IMR-90 (cell line): ENCODE measurements around the gene FBXO4. TPM values are rescaled to one million over a fixed set of nuclear protein-coding genes. Genes with fewer than 3 reads are reported as not detected.

ENCODE experiments used
- ATAC-seq: fragments of 200-7000 bp; cut with Tn5 transposase; 2 replicates; pipeline ENCODE4 v1.9.1; 2020; ENCODE audit warnings: low read depth, mild to moderate bottlenecking, moderate library complexity
- BruUV-seq: library from RNA; stranded (reverse); fragments of 400-500 nt; replicated peaks from 2 replicates; lab custom pipeline; 2021; lab: Mats Ljungman, UMichigan
- CTCF ChIA-PET: fragments of 300-600 bp; formaldehyde crosslinking; extraction: SDS; loops from one replicate; lab custom pipeline; 2021; ENCODE audit warnings: antibody characterized with exemption; lab: Yijun Ruan, JAX
- POLR2A ChIA-PET: fragments of 300-600 bp; sonication (Branson Sonifier 250); formaldehyde crosslinking; loops from one replicate; lab custom pipeline; 2022; ENCODE audit warnings: antibody characterized with exemption; ENCODE audit not compliant: unreplicated experiment; lab: Charles Lee
- DNase-seq: peaks from one replicate; pipeline ENCODE4 v3.0.0; 2013
- H2AFZ ChIP-seq: replicated peaks from 2 replicates; pipeline ENCODE3; 2013; ENCODE audit warnings: low read length, mild to moderate bottlenecking; ENCODE audit not compliant: poor library complexity
- H2AK5ac ChIP-seq: 2 replicates; pipeline ENCODE4 v1.6.1; 2013; ENCODE audit warnings: low read depth, low read length, inconsistent platforms
- H2AK9ac ChIP-seq: replicated peaks from 2 replicates; pipeline ENCODE3; 2013; ENCODE audit warnings: mild to moderate bottlenecking, low read depth, low read length, moderate library complexity; ENCODE audit not compliant: poor library complexity
- H2BK120ac ChIP-seq: 2 replicates; pipeline ENCODE4 v1.6.1; 2013; ENCODE audit warnings: low read depth, low read length, inconsistent platforms
- H2BK15ac ChIP-seq: 3 replicates; pipeline ENCODE4 v1.6.1; 2013; ENCODE audit warnings: low read depth, low read length, inconsistent platforms
- H2BK20ac ChIP-seq: 2 replicates; pipeline ENCODE4 v1.6.1; 2013; ENCODE audit warnings: low read depth, mild to moderate bottlenecking, inconsistent platforms, low read length, moderate library complexity
- H2BK5ac ChIP-seq: 2 replicates; pipeline ENCODE4 v1.6.1; 2013; ENCODE audit warnings: mild to moderate bottlenecking, low read depth, low read length, inconsistent platforms; ENCODE audit not compliant: poor library complexity, severe bottlenecking
- H3K14ac ChIP-seq: replicated peaks from 2 replicates; pipeline ENCODE4 v1.6.1; 2013; ENCODE audit warnings: low read depth, low read length, inconsistent platforms
- H3K18ac ChIP-seq: 2 replicates; pipeline ENCODE4 v1.6.1; 2013; ENCODE audit warnings: low read depth, low read length, control low read depth
- H3K23ac ChIP-seq: 2 replicates; pipeline ENCODE4 v1.6.1; 2013; ENCODE audit warnings: low read depth, low read length, inconsistent platforms
- H3K27ac ChIP-seq: 2 replicates; pipeline ENCODE4 v1.5.1; 2013; ENCODE audit warnings: mild to moderate bottlenecking, control low read depth, low read length; ENCODE audit not compliant: insufficient read depth
- H3K27me3 ChIP-seq: 2 replicates; pipeline ENCODE4 v1.6.1; 2013; ENCODE audit warnings: low read length; ENCODE audit not compliant: control insufficient read depth, insufficient read depth
- H3K36me3 ChIP-seq: 2 replicates; pipeline ENCODE4 v1.6.1; 2013; ENCODE audit warnings: low read length, mixed read lengths; ENCODE audit not compliant: control insufficient read depth, insufficient read depth
- H3K4ac ChIP-seq: 2 replicates; pipeline ENCODE4 v1.6.1; 2013; ENCODE audit warnings: low read depth, low read length, inconsistent platforms
- H3K4me1 ChIP-seq: 2 replicates; pipeline ENCODE4 v1.6.1; 2013; ENCODE audit warnings: low read length, mixed read lengths; ENCODE audit not compliant: control insufficient read depth, insufficient read depth
- H3K4me2 ChIP-seq: 2 replicates; pipeline ENCODE4 v1.6.1; 2013; ENCODE audit warnings: low read depth, mild to moderate bottlenecking, control low read depth, low read length, moderate library complexity
- H3K4me3 ChIP-seq: 2 replicates; pipeline ENCODE4 v1.5.1; 2013; ENCODE audit warnings: low read depth, mild to moderate bottlenecking, control low read depth, low read length, moderate library complexity; ENCODE audit not compliant: insufficient read depth
- H3K56ac ChIP-seq: 2 replicates; pipeline ENCODE4 v1.6.1; 2013; ENCODE audit warnings: low read length, inconsistent platforms; ENCODE audit not compliant: insufficient read depth; ENCODE audit errors: extremely low read depth
- H3K79me1 ChIP-seq, 2 experiments: 2 replicates each; pipeline ENCODE4 v1.6.1; 2013; ENCODE audit warnings: low read length in 2 of 2, inconsistent platforms in 1 of 2, low read depth in 1 of 2
- H3K9ac ChIP-seq: 2 replicates; pipeline ENCODE4 v1.6.1; 2013; ENCODE audit warnings: low read depth, low read length, control low read depth
- H3K9me1 ChIP-seq: 2 replicates; pipeline ENCODE4 v1.6.1; 2013; ENCODE audit warnings: low read length, inconsistent platforms; ENCODE audit not compliant: insufficient read depth
- H3K9me3 ChIP-seq: 2 replicates; pipeline ENCODE4 v1.6.1; 2013; ENCODE audit warnings: low read length; ENCODE audit not compliant: control insufficient read depth, insufficient read depth
- H4K20me1 ChIP-seq: 2 replicates; pipeline ENCODE4 v1.6.1; 2013; ENCODE audit warnings: low read length, inconsistent platforms; ENCODE audit not compliant: insufficient read depth
- H4K5ac ChIP-seq: 2 replicates; pipeline ENCODE4 v1.6.1; 2013; ENCODE audit warnings: mild to moderate bottlenecking, low read depth, low read length, control low read depth
- H4K8ac ChIP-seq, 2 experiments: 2 replicates each; pipeline ENCODE4 v1.6.1; 2013; ENCODE audit warnings: low read depth in 2 of 2, low read length in 2 of 2, control low read depth in 1 of 2, inconsistent platforms in 1 of 2
- H4K91ac ChIP-seq: 2 replicates; pipeline ENCODE4 v1.6.1; 2013; ENCODE audit warnings: low read depth, low read length, inconsistent platforms; ENCODE audit not compliant: insufficient read depth
- FOS ChIP-seq: fragments of 150-350 bp; IDR thresholded peaks from 2 replicates; pipeline ENCODE4 v1.6.1; 2016; ENCODE audit warnings: low read depth, low read length
- POLR2A ChIP-seq: IDR thresholded peaks from 2 replicates; pipeline ENCODE4 v1.6.1; 2012; ENCODE audit warnings: mild to moderate bottlenecking, low read depth, low read length
- WGBS, 2 experiments: methylation state at CpG; one replicate each; pipeline versions ENCODE4 v1.1.5 to v1.1.7; 2013; ENCODE audit warnings: missing lambda C conversion rate in 2 of 2; ENCODE audit not compliant: insufficient read length in 1 of 2; ENCODE audit errors: extremely low coverage in 2 of 2; 5-methylcytosine and 5-hydroxymethylcytosine counted together
- dilution Hi-C: fragments of 300-500 bp; cut with HindIII; formaldehyde crosslinking; loops from one replicate; pipeline ENCODE4 v1.14.3; 2018; ENCODE audit warnings: low sequenced_read_pairs; ENCODE audit not compliant: unreplicated experiment
- in situ Hi-C: fragments of 300-500 bp; cut with MboI; formaldehyde crosslinking; loops from 3 replicates; pipeline ENCODE4 v1.14.3; 2019; ENCODE audit warnings: low sequenced_read_pairs, inconsistent platforms, mixed read lengths
- intact Hi-C: fragments of 100-400 bp; cut with micrococcal nuclease; formaldehyde crosslinking; loops from 2 replicates; pipeline ENCODE4 v1.10.0; 2022
- polyA plus RNA-seq, 3 experiments: library from polyadenylated mRNA; depleted of rRNA; stranded (reverse); fragments of >200 nt; gene quantifications; 2 replicates each; pipeline ENCODE4 v1.2.3, GENCODE V29; 2012; ENCODE audit warnings: low replicate concordance in 1 of 3
- total RNA-seq: library from RNA; depleted of rRNA; stranded (reverse); fragments of >200 nt; gene quantifications from 2 replicates; pipeline ENCODE4 v1.2.3, GENCODE V29; 2012
- TF ChIP-seq, protein P1 (sequence below): conservative IDR thresholded peaks from 2 replicates; pipeline ENCODE4 v1.5.1; 2012; ENCODE audit warnings: mild to moderate bottlenecking, low read depth, low read length, improper control_type of control experiment

Gene FBXO4
- total and polyA plus RNA-seq, 2 of the 4 experiments (the other 2 are of a cell fraction) = 3.5 to 4.1 TPM

DNA sequence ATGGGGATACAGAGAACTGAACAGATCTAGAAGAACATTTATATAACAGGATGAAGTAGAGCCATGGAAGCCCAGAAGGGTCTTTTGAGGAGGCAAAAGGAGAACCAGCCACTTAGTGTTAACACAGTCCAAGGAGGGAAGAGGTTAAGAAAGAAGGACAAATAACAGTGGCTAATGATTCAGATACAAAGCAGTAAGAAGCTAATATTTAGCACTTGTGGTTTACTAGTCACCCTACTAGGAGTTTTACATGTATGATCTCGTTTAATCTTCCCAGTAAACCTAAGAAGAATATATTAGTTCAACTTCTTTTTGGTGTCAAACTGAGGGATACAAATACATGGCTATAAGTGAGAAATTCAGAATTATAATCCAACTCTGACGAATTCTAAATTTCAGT lies 7.7 kb downstream of the FBXO4 start:
- intact Hi-C loops = no loop called here
- ChIA-PET POLR2A (no interaction called here), CTCF (no interaction called here)
- H3K56ac ChIP-seq = no peak overlapping the region
- DNase-seq = no peak
- no peak overlapping the region for H2AK9ac ChIP-seq
- H2BK120ac ChIP-seq = no peak overlapping the region
- no peak for TF ChIP-seq FOS
- TF ChIP-seq, protein P1, sequence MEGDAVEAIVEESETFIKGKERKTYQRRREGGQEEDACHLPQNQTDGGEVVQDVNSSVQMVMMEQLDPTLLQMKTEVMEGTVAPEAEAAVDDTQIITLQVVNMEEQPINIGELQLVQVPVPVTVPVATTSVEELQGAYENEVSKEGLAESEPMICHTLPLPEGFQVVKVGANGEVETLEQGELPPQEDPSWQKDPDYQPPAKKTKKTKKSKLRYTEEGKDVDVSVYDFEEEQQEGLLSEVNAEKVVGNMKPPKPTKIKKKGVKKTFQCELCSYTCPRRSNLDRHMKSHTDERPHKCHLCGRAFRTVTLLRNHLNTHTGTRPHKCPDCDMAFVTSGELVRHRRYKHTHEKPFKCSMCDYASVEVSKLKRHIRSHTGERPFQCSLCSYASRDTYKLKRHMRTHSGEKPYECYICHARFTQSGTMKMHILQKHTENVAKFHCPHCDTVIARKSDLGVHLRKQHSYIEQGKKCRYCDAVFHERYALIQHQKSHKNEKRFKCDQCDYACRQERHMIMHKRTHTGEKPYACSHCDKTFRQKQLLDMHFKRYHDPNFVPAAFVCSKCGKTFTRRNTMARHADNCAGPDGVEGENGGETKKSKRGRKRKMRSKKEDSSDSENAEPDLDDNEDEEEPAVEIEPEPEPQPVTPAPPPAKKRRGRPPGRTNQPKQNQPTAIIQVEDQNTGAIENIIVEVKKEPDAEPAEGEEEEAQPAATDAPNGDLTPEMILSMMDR = no peak
- no peak for TF ChIP-seq POLR2A
- BruUV-seq = no TSS peak
- 0 out of 2 replicates have a peak, but pooled peaks cover 5% of the 10 kb centered on the region for H3K36me3 ChIP-seq
- H3K4me1 ChIP-seq = no peaks in the 10 kb centered on the region
- no peak for ATAC-seq
- H3K9me3 ChIP-seq = no peaks in the 10 kb centered on the region
- no peak overlapping the region for H4K8ac ChIP-seq
- no peak overlapping the region for H2AFZ ChIP-seq
- H2BK15ac ChIP-seq = no peak overlapping the region
- H3K9me1 ChIP-seq = no peaks in the 10 kb centered on the region
- no peaks in the 10 kb centered on the region for H3K79me1 ChIP-seq
- no peak overlapping the region for H2AK5ac ChIP-seq
- no peaks in the 10 kb centered on the region for H4K20me1 ChIP-seq
- H3K9ac ChIP-seq = no peak overlapping the region
- H3K27ac ChIP-seq = no peak overlapping the region
- H2BK5ac ChIP-seq = no peak overlapping the region
- WGBS, 2 experiments = no CpG with 5 or more reads among the region's 2 CpGs
- H3K27me3 ChIP-seq = no peaks in the 10 kb centered on the region
- no peak overlapping the region for H4K5ac ChIP-seq
- H3K18ac ChIP-seq = no peak overlapping the region
- no peak overlapping the region for H4K91ac ChIP-seq
- H3K4ac ChIP-seq = no peak overlapping the region
- no peak overlapping the region for H3K23ac ChIP-seq
- in situ Hi-C loops = no loop called here
- H3K4me2 ChIP-seq = no peak overlapping the region
- H3K4me3 ChIP-seq = no peak overlapping the region
- dilution Hi-C loops = no loop called here
- no peak overlapping the region for H3K14ac ChIP-seq
- H2BK20ac ChIP-seq = no peak overlapping the region
